ENCODE measurements around the gene FILIP1L. TPM values are rescaled to one million over a fixed set of nuclear protein-coding genes. Genes with fewer than 3 reads are reported as not detected.

FILIP1L gene
- total RNA-seq, 1 experiment from 2014 or later: 0.17 TPM

DNA sequence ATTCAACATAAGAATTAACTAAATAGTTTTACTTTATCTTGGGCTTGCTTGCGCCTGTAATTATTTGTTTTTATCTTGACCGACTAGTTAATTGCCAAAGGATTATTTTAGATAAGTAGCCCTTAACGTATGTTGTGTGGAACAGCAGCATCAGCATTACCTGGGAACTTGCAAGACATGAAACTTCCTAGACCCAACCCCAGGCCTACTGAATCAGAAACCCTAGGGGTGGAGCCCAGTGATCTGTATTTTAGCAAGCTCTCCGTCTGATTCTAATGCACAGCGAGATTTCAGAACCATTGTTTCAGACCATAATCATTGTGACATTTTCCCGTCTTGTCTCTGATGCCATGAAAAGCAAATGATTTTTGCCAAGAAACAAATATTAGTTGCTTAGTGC lies 31.1 kb downstream of the FILIP1L start:
- ChIA-PET POLR2A (no interaction called here), RAD21 (ENCODE audit: low non-redundant PET in 1 of 2, low total read pairs in 2 of 2, uncharacterized antibody in 2 of 2, unreplicated experiment in 2 of 2) (no interaction called here), CTCF (no interaction called here)
- no peak for TF ChIP-seq MAX (IDR thresholded peaks at IDR 0.05)
- TF ChIP-seq, protein P1, sequence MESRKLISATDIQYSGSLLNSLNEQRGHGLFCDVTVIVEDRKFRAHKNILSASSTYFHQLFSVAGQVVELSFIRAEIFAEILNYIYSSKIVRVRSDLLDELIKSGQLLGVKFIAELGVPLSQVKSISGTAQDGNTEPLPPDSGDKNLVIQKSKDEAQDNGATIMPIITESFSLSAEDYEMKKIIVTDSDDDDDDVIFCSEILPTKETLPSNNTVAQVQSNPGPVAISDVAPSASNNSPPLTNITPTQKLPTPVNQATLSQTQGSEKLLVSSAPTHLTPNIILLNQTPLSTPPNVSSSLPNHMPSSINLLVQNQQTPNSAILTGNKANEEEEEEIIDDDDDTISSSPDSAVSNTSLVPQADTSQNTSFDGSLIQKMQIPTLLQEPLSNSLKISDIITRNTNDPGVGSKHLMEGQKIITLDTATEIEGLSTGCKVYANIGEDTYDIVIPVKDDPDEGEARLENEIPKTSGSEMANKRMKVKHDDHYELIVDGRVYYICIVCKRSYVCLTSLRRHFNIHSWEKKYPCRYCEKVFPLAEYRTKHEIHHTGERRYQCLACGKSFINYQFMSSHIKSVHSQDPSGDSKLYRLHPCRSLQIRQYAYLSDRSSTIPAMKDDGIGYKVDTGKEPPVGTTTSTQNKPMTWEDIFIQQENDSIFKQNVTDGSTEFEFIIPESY (IDR thresholded peaks at IDR 0.05; ENCODE audit: extremely low read depth, insufficient replicate concordance, low read length): no peak
- no peak for TF ChIP-seq ATF3 (IDR thresholded peaks at IDR 0.05)
- TF ChIP-seq YY1 (IDR thresholded peaks at IDR 0.05; ENCODE audit: extremely low read depth, insufficient replicate concordance, low read depth, low read length): no peak
- TF ChIP-seq EZH2 (IDR thresholded peaks at IDR 0.05): no peak
- TF ChIP-seq TCF7L2 (IDR thresholded peaks at IDR 0.05; ENCODE audit: borderline replicate concordance, extremely low read depth, insufficient read depth, insufficient read length): no peak
- TF ChIP-seq EGR1 (IDR thresholded peaks at IDR 0.05; ENCODE audit: low read depth): no peak
- no peak for TF ChIP-seq SIN3A (IDR thresholded peaks at IDR 0.05; ENCODE audit: low read depth)
- TF ChIP-seq, protein P2, sequence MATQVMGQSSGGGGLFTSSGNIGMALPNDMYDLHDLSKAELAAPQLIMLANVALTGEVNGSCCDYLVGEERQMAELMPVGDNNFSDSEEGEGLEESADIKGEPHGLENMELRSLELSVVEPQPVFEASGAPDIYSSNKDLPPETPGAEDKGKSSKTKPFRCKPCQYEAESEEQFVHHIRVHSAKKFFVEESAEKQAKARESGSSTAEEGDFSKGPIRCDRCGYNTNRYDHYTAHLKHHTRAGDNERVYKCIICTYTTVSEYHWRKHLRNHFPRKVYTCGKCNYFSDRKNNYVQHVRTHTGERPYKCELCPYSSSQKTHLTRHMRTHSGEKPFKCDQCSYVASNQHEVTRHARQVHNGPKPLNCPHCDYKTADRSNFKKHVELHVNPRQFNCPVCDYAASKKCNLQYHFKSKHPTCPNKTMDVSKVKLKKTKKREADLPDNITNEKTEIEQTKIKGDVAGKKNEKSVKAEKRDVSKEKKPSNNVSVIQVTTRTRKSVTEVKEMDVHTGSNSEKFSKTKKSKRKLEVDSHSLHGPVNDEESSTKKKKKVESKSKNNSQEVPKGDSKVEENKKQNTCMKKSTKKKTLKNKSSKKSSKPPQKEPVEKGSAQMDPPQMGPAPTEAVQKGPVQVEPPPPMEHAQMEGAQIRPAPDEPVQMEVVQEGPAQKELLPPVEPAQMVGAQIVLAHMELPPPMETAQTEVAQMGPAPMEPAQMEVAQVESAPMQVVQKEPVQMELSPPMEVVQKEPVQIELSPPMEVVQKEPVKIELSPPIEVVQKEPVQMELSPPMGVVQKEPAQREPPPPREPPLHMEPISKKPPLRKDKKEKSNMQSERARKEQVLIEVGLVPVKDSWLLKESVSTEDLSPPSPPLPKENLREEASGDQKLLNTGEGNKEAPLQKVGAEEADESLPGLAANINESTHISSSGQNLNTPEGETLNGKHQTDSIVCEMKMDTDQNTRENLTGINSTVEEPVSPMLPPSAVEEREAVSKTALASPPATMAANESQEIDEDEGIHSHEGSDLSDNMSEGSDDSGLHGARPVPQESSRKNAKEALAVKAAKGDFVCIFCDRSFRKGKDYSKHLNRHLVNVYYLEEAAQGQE (IDR thresholded peaks at IDR 0.05; ENCODE audit: low read depth): no peak
- no peak for TF ChIP-seq EZH2phosphoT487 (IDR thresholded peaks at IDR 0.05; ENCODE audit: borderline replicate concordance)
- no peak for TF ChIP-seq POLR2A (IDR thresholded peaks at IDR 0.05; ENCODE audit: borderline replicate concordance, extremely low read depth, insufficient read depth, insufficient read length)
- TF ChIP-seq FOSL1 (IDR thresholded peaks at IDR 0.05; ENCODE audit: low read depth): no peak
- no peak for TF ChIP-seq JUND (IDR thresholded peaks at IDR 0.05)
- no peak for TF ChIP-seq ZFX (IDR thresholded peaks at IDR 0.05)
- TF ChIP-seq ELF1 (IDR thresholded peaks at IDR 0.05; ENCODE audit: borderline replicate concordance, low read depth): no peak
- TF ChIP-seq, protein P3, sequence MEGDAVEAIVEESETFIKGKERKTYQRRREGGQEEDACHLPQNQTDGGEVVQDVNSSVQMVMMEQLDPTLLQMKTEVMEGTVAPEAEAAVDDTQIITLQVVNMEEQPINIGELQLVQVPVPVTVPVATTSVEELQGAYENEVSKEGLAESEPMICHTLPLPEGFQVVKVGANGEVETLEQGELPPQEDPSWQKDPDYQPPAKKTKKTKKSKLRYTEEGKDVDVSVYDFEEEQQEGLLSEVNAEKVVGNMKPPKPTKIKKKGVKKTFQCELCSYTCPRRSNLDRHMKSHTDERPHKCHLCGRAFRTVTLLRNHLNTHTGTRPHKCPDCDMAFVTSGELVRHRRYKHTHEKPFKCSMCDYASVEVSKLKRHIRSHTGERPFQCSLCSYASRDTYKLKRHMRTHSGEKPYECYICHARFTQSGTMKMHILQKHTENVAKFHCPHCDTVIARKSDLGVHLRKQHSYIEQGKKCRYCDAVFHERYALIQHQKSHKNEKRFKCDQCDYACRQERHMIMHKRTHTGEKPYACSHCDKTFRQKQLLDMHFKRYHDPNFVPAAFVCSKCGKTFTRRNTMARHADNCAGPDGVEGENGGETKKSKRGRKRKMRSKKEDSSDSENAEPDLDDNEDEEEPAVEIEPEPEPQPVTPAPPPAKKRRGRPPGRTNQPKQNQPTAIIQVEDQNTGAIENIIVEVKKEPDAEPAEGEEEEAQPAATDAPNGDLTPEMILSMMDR (IDR thresholded peaks at IDR 0.05 in 2 of 3, conservative IDR thresholded peaks at IDR 0.05 in 1 of 3; ENCODE audit: borderline replicate concordance in 1 of 3, insufficient read depth in 1 of 3, low read depth in 2 of 3, low read length in 2 of 3): no peak
- TF ChIP-seq CBX3 (IDR thresholded peaks at IDR 0.05; ENCODE audit: low read depth): no peak
- no peak for TF ChIP-seq POLR2AphosphoS5 (IDR thresholded peaks at IDR 0.05; ENCODE audit: low read depth, low read length)
- TF ChIP-seq CEBPB (IDR thresholded peaks at IDR 0.05; ENCODE audit: low read depth): no peak
- Histone ChIP-seq H3K4me1 (ENCODE audit: control insufficient read depth in 1 of 2, insufficient read depth in 2 of 2, low read length in 2 of 2) (no peaks in the 10 kb centered on the region), H3K4me2 (ENCODE audit: low read length) (no peak overlapping the region), H2AFZ (ENCODE audit: low read depth, low read length, poor library complexity, severe bottlenecking) (no peak overlapping the region), H3K9ac (ENCODE audit: low read length) (no peak overlapping the region), H4K20me1 (ENCODE audit: insufficient read depth) (no peaks in the 10 kb centered on the region), H3K36me3 (ENCODE audit: control insufficient read depth in 1 of 2, insufficient read depth in 2 of 2, low read length in 2 of 2) (no peaks in the 10 kb centered on the region), H3K4me3 (replicated peaks in 1 of 2; ENCODE audit: low read depth in 1 of 2, low read length in 2 of 2) (no peak overlapping the region), H3K9me3 (ENCODE audit: control insufficient read depth in 1 of 2, insufficient read depth in 1 of 2, low read depth in 1 of 2, low read length in 2 of 2) (no peaks in the 10 kb centered on the region), H3K27me3 (ENCODE audit: insufficient read depth, low read length) (no peaks in the 10 kb centered on the region), H3K9me2 (ENCODE audit: insufficient read depth) (no peaks in the 10 kb centered on the region), H3K27ac (ENCODE audit: low read depth, low read length) (no peak overlapping the region), H3K79me2 (ENCODE audit: insufficient read depth, low read length) (no peaks in the 10 kb centered on the region)
- intact Hi-C loops (cut with micrococcal nuclease): no loop called here
- no TSS peak for BruUV-seq (replicated peaks)
- ATAC-seq: no peak
- DNase-seq (ENCODE audit: low read depth, low spot score): no peak

All from HCT116 (cell line).